HCT116 (cell line): ENCODE measurements around the gene BTD. TPM values are rescaled to one million over a fixed set of nuclear protein-coding genes. Genes with fewer than 3 reads are reported as not detected.

Experiments
- ATAC-seq: fragments of 200-7000 bp; cut with Tn5 transposase; 2 replicates; pipeline ENCODE4 v1.9.1; 2020; ENCODE audit warnings: mild to moderate bottlenecking, moderate library complexity
- BruUV-seq: library from RNA; stranded (reverse); fragments of 400-500 nt; replicated peaks from 2 replicates; lab custom pipeline; 2021; lab: Mats Ljungman, UMichigan
- CTCF ChIA-PET: fragments of 300-600 bp; sonication (Branson Sonifier 250); formaldehyde crosslinking; loops from one replicate; lab custom pipeline; 2021; ENCODE audit warnings: antibody characterized with exemption; lab: Charles Lee
- POLR2A ChIA-PET: fragments of 300-600, 350-600 bp; sonication (Branson Sonifier 250); formaldehyde crosslinking; loops from one replicate; lab custom pipeline; 2021; ENCODE audit warnings: antibody characterized with exemption; lab: Charles Lee
- RAD21 ChIA-PET, 2 experiments: fragments of 300-600 bp; sonication (Branson Sonifier 250); formaldehyde crosslinking; loops; one replicate each; lab custom pipeline; 2023; ENCODE audit warnings: low total read pairs in 2 of 2; ENCODE audit not compliant: uncharacterized antibody in 2 of 2, unreplicated experiment in 2 of 2, low non-redundant PET in 1 of 2; lab: Charles Lee
- DNase-seq: peaks from one replicate; pipeline ENCODE4 v3.0.0-alpha.2; 2010; ENCODE audit warnings: low read depth, low spot score
- H2AFZ ChIP-seq: fragments of 200-600 bp; shearing (Covaris generic), sonication (generic); 2 replicates; pipeline ENCODE4 v1.6.1; 2017; ENCODE audit warnings: low read depth, mixed run types, mixed read lengths, antibody characterized with exemption, low read length; ENCODE audit not compliant: poor library complexity, severe bottlenecking
- H3K27ac ChIP-seq: 2 replicates; pipeline ENCODE4 v1.5.1; 2012; ENCODE audit warnings: low read depth, low read length
- H3K27me3 ChIP-seq: fragments of 200-600 bp; sonication (generic); 2 replicates; pipeline ENCODE4 v1.6.1; 2016; ENCODE audit warnings: mixed run types, low read length, mixed read lengths; ENCODE audit not compliant: insufficient read depth
- H3K36me3 ChIP-seq, 2 experiments: fragments of 200-500 bp in 1 of 2; fragments of 200-600 bp in 1 of 2; sonication (Bioruptor generic) in 1 of 2; sonication (generic) in 1 of 2; 2 replicates each; pipeline versions ENCODE4 v1.5.1 to v1.6.1; 2014 to 2016; ENCODE audit warnings: low read length in 2 of 2, inconsistent platforms in 1 of 2, mixed read lengths in 1 of 2, mixed run types in 1 of 2; ENCODE audit not compliant: insufficient read depth in 2 of 2, control insufficient read depth in 1 of 2
- H3K4me1 ChIP-seq, 2 experiments: fragments of 200-600 bp in 1 of 2; sonication (generic) in 1 of 2; 2 replicates each; pipeline versions ENCODE4 v1.5.1 to v1.6.1; 2012 to 2017; ENCODE audit warnings: low read length in 2 of 2, inconsistent platforms in 1 of 2, mild to moderate bottlenecking in 1 of 2, mixed read lengths in 1 of 2, mixed run types in 1 of 2, moderate library complexity in 1 of 2; ENCODE audit not compliant: insufficient read depth in 2 of 2, control insufficient read depth in 1 of 2
- H3K4me2 ChIP-seq: fragments of 200-600 bp; sonication (generic); 2 replicates; pipeline ENCODE4 v1.6.1; 2017; ENCODE audit warnings: mixed run types, low read length, mixed read lengths
- H3K4me3 ChIP-seq, 2 experiments: fragments of 200-600 bp in 1 of 2; sonication (generic) in 1 of 2; replicated peaks in 1 of 2; 2 replicates each; pipeline ENCODE4 v1.5.1; 2011 to 2016; ENCODE audit warnings: low read length in 2 of 2, control low read depth in 1 of 2, low read depth in 1 of 2, mild to moderate bottlenecking in 1 of 2, mixed read lengths in 1 of 2, mixed run types in 1 of 2
- H3K79me2 ChIP-seq: fragments of 200-600 bp; sonication (generic); 2 replicates; pipeline ENCODE4 v1.6.1; 2017; ENCODE audit warnings: mild to moderate bottlenecking, mixed run types, low read length, moderate library complexity, mixed read lengths; ENCODE audit not compliant: insufficient read depth
- H3K9ac ChIP-seq: fragments of 200-600 bp; sonication (generic); 2 replicates; pipeline ENCODE4 v1.6.1; 2016; ENCODE audit warnings: low read length, mixed read lengths
- H3K9me2 ChIP-seq: fragments of 200-600 bp; sonication (generic), shearing (Covaris generic); 2 replicates; pipeline ENCODE4 v1.6.1; 2017; ENCODE audit warnings: mixed run types, mild to moderate bottlenecking, moderate library complexity; ENCODE audit not compliant: insufficient read depth
- H3K9me3 ChIP-seq, 2 experiments: fragments of 200-500 bp in 1 of 2; fragments of 200-600 bp in 1 of 2; sonication (Bioruptor generic) in 1 of 2; sonication (generic) in 1 of 2; 2 replicates each; pipeline ENCODE4 v1.6.1; 2014 to 2017; ENCODE audit warnings: low read length in 2 of 2, mixed read lengths in 2 of 2, inconsistent platforms in 1 of 2, low read depth in 1 of 2, mild to moderate bottlenecking in 1 of 2, mixed run types in 1 of 2, moderate library complexity in 1 of 2; ENCODE audit not compliant: control insufficient read depth in 1 of 2, insufficient read depth in 1 of 2
- H4K20me1 ChIP-seq: fragments of 200-600 bp; sonication (generic), shearing (Covaris generic); 2 replicates; pipeline ENCODE4 v1.6.1; 2017; ENCODE audit warnings: mixed run types, mild to moderate bottlenecking, moderate library complexity; ENCODE audit not compliant: insufficient read depth
- ATF3 ChIP-seq: IDR thresholded peaks from 2 replicates; pipeline ENCODE4 v1.6.1; 2012
- CBX3 ChIP-seq: IDR thresholded peaks from 2 replicates; pipeline ENCODE4 v1.6.1; 2012; ENCODE audit warnings: low read depth
- EGR1 ChIP-seq: IDR thresholded peaks from 2 replicates; pipeline ENCODE4 v1.6.1; 2012; ENCODE audit warnings: low read depth
- REST ChIP-seq: IDR thresholded peaks from 2 replicates; pipeline ENCODE4 v1.6.1; 2012; ENCODE audit warnings: low read depth
- SIN3A ChIP-seq: IDR thresholded peaks from 2 replicates; pipeline ENCODE4 v1.6.1; 2012; ENCODE audit warnings: low read depth
- TCF7L2 ChIP-seq: IDR thresholded peaks from 2 replicates; pipeline ENCODE4 v1.7.0; 2011; ENCODE audit warnings: borderline replicate concordance, inconsistent platforms; ENCODE audit not compliant: insufficient read depth, insufficient read length; ENCODE audit errors: extremely low read depth
- ZNF274 ChIP-seq: fragments of 200-500 bp; sonication (Bioruptor generic); IDR thresholded peaks from 2 replicates; pipeline ENCODE4 v1.6.1; 2014; ENCODE audit warnings: mild to moderate bottlenecking, low read depth, low read length, inconsistent platforms
- intact Hi-C: fragments of 100-400 bp; cut with micrococcal nuclease; formaldehyde crosslinking; loops from 2 replicates; pipeline ENCODE4 v1.10.0; 2022
- microRNA-seq: library from miRNA; unstranded; fragments of <30 nt; microRNA quantifications from one replicate; pipeline ENCODE4, GENCODE V29; 2016; ENCODE audit warnings: borderline number of aligned reads
- total RNA-seq: library from RNA; stranded (reverse); gene quantifications from one replicate; pipeline ENCODE4 v1.2.1, GENCODE V29; 2021; ENCODE audit not compliant: unreplicated experiment

Gene BTD
- total RNA-seq, 1 experiment from 2014 or later = 5.0 TPM

GRCh38 chr3:15694628-15695027, 93.1 kb downstream of the BTD start:
- intact Hi-C loops = no loop called here
- no peaks in the 10 kb centered on the region for H3K79me2 ChIP-seq
- BruUV-seq = no TSS peak
- no peaks in the 10 kb centered on the region for H3K36me3 ChIP-seq
- ATAC-seq (no peak), DNase-seq (no peak)
- H4K20me1 ChIP-seq = no peaks in the 10 kb centered on the region
- H3K9ac ChIP-seq = no peak overlapping the region
- RAD21 ChIA-PET = no interaction called here
- H3K9me3 ChIP-seq = no peaks in the 10 kb centered on the region
- no peak overlapping the region for H3K4me3 ChIP-seq
- POLR2A ChIA-PET = no interaction called here
- no peaks in the 10 kb centered on the region for H3K27me3 ChIP-seq
- no peaks in the 10 kb centered on the region for H3K9me2 ChIP-seq
- H3K4me1 ChIP-seq = no peaks in the 10 kb centered on the region
- H3K27ac ChIP-seq = no peak overlapping the region
- no peak overlapping the region for H2AFZ ChIP-seq
- no peak for TF ChIP-seq REST
- TF ChIP-seq SIN3A = no peak
- no peak for TF ChIP-seq EGR1
- TF ChIP-seq TCF7L2 = no peak
- no peak for TF ChIP-seq CBX3
- TF ChIP-seq ZNF274 = no peak
- no peak for TF ChIP-seq ATF3
- CTCF ChIA-PET = no interaction called here
- H3K4me2 ChIP-seq = no peak overlapping the region

Small RNAs within 50 kb of the gene (microRNA-seq; reads per million reads assigned to microRNA genes)
- not detected for gene MIR3134

Other genes starting within 250 kb of the BTD start
- 14.7 TPM for gene METTL6, start 174.2 kb upstream of the BTD start, total RNA-seq
- 32.1 TPM for gene EAF1, start 174.1 kb upstream of the BTD start, total RNA-seq
- 1.9 TPM for gene COLQ, start 80.0 kb upstream of the BTD start, total RNA-seq
- 20.5 TPM for gene HACL1, start 176 bp upstream of the BTD start, total RNA-seq
- 47.5 TPM for gene ANKRD28, start 196.2 kb downstream of the BTD start, total RNA-seq